Keratinocyte (primary cell): ENCODE measurements around the gene OR2T3. TPM values are rescaled to one million over a fixed set of nuclear protein-coding genes. Genes with fewer than 3 reads are reported as not detected.
"Not testable (repeated sequence)": the region's sequence is repeated elsewhere in the genome, so short reads cannot be mapped to it uniquely, and the experiment has no call there.

Experiments
- DNase-seq: peaks from one replicate; pipeline ENCODE4 v3.0.0-alpha.2; 2011; ENCODE audit warnings: low read depth, missing footprints, low spot score
- FAIRE-seq: peaks from 2 replicates; lab custom pipeline; 2011; peaks lifted over from hg19 to GRCh38; lab: Jason Lieb, UNC
- H2AFZ ChIP-seq: 2 replicates; pipeline ENCODE4 v1.6.0; 2012; ENCODE audit warnings: low read length, control low read depth, inconsistent platforms; ENCODE audit not compliant: control insufficient read depth
- H3K27ac ChIP-seq: 2 replicates; pipeline ENCODE4 v1.5.1; 2011; ENCODE audit warnings: low read length; ENCODE audit not compliant: control insufficient read depth, insufficient read depth
- H3K27me3 ChIP-seq: 3 replicates; pipeline ENCODE4 v1.6.0; 2011; ENCODE audit warnings: low read length; ENCODE audit not compliant: control insufficient read depth, insufficient read depth; ENCODE audit errors: extremely low read depth
- H3K36me3 ChIP-seq, 2 experiments: 2 replicates in 1 of 2; 3 replicates in 1 of 2; pipeline ENCODE4 v1.5.1; 2011; ENCODE audit warnings: low read length in 2 of 2, mild to moderate bottlenecking in 1 of 2; ENCODE audit not compliant: control insufficient read depth in 2 of 2, insufficient read depth in 2 of 2; ENCODE audit errors: extremely low read depth in 1 of 2
- H3K4me1 ChIP-seq: 3 replicates; pipeline ENCODE4 v1.5.1; 2011; ENCODE audit warnings: low read length; ENCODE audit not compliant: control insufficient read depth, insufficient read depth; ENCODE audit errors: extremely low read depth
- H3K4me2 ChIP-seq: 3 replicates; pipeline ENCODE4 v1.6.0; 2011; ENCODE audit warnings: low read depth, low read length; ENCODE audit not compliant: control insufficient read depth, insufficient read depth; ENCODE audit errors: extremely low read depth
- H3K4me3 ChIP-seq, 3 experiments: fragments of 200-600 bp in 1 of 3; sonication (generic) in 1 of 3; 2 replicates in 2 of 3; 3 replicates in 1 of 3; pipeline ENCODE4 v1.5.1; 2011 to 2016; ENCODE audit warnings: low read length in 3 of 3, mild to moderate bottlenecking in 3 of 3, control low read depth in 2 of 3, inconsistent platforms in 1 of 3, low read depth in 1 of 3, mixed read lengths in 1 of 3, mixed run types in 1 of 3, moderate library complexity in 1 of 3; ENCODE audit not compliant: control insufficient read depth in 2 of 3, insufficient read depth in 2 of 3; ENCODE audit errors: extremely low read depth in 1 of 3
- H3K79me2 ChIP-seq: 2 replicates; pipeline ENCODE4 v1.6.0; 2012; ENCODE audit warnings: low read length; ENCODE audit not compliant: control insufficient read depth, insufficient read depth
- H3K9ac ChIP-seq: 3 replicates; pipeline ENCODE4 v1.6.0; 2011; ENCODE audit warnings: low read length; ENCODE audit not compliant: control insufficient read depth, insufficient read depth; ENCODE audit errors: extremely low read depth
- H3K9me1 ChIP-seq: 3 replicates; pipeline ENCODE4 v1.6.0; 2011; ENCODE audit warnings: low read length; ENCODE audit not compliant: control insufficient read depth, insufficient read depth; ENCODE audit errors: extremely low read depth
- H3K9me3 ChIP-seq: 2 replicates; pipeline ENCODE4 v1.5.1; 2012; ENCODE audit warnings: low read depth, low read length; ENCODE audit not compliant: control insufficient read depth
- H4K20me1 ChIP-seq: 3 replicates; pipeline ENCODE4 v1.6.0; 2011; ENCODE audit warnings: low read length; ENCODE audit not compliant: control insufficient read depth, insufficient read depth; ENCODE audit errors: extremely low read depth
- dilution Hi-C: fragments of 300-500 bp; cut with MboI; formaldehyde crosslinking; loops from one replicate; pipeline ENCODE4 v1.7.0; 2020; ENCODE audit warnings: low sequenced_read_pairs; ENCODE audit not compliant: extremely low pct_ligation_motif_present
- polyA minus RNA-seq, 3 experiments: library from RNA; depleted of rRNA, polyadenylated mRNA; stranded (reverse); fragments of >200 nt; gene quantifications; 1 replicate in 1 of 3; 2 replicates in 1 of 3; 3 replicates in 1 of 3; pipeline ENCODE4 v1.2.3, GENCODE V29; 2011
- polyA plus RNA-seq, 5 experiments: library from polyadenylated mRNA; depleted of rRNA in 3 of 5; stranded (reverse) in 3 of 5; stranded (forward) in 1 of 5; unstranded in 1 of 5; fragments of >200 nt; gene quantifications; 1 replicate in 1 of 5; 2 replicates in 3 of 5; 3 replicates in 1 of 5; pipeline versions ENCODE4 v1.2.1 to v1.2.3, GENCODE V29; 2011 to 2012; ENCODE audit warnings: missing spikeins in 2 of 5, low read depth in 1 of 5, low replicate concordance in 1 of 5

The OR2T3 gene, protein sequence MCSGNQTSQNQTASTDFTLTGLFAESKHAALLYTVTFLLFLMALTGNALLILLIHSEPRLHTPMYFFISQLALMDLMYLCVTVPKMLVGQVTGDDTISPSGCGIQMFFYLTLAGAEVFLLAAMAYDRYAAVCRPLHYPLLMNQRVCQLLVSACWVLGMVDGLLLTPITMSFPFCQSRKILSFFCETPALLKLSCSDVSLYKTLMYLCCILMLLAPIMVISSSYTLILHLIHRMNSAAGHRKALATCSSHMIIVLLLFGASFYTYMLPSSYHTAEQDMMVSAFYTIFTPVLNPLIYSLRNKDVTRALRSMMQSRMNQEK
- polyA plus RNA-seq, result not detected in 3 replicates
- polyA plus RNA-seq (2011; ENCODE audit: low read depth), result not detected
- polyA plus RNA-seq (2011; cell fraction: cytosol; rRNA removed), result not detected in 2 replicates
- polyA plus RNA-seq (2011; cell fraction: nucleus; rRNA removed), result not detected in 2 replicates
- not detected in 2 replicates for polyA plus RNA-seq (2012; ENCODE audit: low replicate concordance)
- polyA minus RNA-seq, result not detected in 3 replicates
- polyA minus RNA-seq (2011; cell fraction: cytosol; rRNA and poly(A)+ RNA removed), result not detected
- polyA minus RNA-seq (2011; cell fraction: nucleus; rRNA and poly(A)+ RNA removed), result not detected in 2 replicates

DNA sequence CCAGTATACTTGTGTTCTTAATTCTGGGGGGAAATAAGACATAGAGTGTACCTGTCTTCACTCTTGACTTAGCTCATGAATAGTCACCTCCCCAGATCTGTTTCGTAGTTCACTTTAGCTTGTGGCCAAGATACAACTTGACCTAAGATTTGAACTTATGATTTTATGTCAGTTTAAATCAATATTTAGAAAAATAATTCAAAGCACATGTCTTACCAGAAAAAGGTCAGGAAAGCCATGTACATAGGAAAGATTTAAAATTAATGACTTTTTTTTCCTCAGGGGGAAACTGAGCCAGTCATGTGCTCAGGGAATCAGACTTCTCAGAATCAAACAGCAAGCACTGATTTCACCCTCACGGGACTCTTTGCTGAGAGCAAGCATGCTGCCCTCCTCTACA is at the start of gene OR2T3:
OR2T3 (plus strand) TSS at position 301 of the 400 bp plus-strand sequence; CDS start at position 301, 0 bp downstream.
- not testable (repeated sequence) for H2AFZ ChIP-seq, FAIRE-seq

DNA sequence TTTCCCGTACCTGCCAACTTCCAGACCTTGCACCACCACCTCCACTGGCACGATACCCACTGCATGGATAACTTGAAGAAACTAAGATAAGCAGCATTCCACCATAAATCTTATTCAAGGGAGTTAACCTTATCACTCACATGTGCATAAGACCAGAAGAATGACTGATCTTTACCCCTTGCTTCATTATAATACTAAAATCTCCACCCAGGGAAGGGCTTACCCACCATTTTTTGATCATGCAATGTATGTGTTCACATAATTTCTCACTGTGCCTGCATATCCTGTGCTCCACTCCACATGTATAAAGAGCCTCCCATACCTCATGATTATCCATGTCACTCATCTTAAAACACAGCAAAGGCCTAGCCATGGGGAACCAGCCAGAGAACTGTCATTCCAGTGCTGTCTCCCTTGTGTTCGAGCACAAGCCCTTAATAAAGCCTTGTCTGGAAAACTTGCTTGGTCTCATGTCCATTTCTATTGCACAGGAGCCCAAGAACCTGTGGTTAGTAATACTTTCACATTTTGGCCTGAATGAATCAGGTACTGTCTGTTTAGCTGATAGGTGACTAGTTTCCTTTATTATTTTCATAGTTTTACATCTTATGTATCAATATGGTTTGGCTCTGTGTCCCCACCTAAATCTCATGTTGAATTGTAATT is 45.5 kb upstream of the OR2T3 start:
- H3K79me2 ChIP-seq, H3K4me3 ChIP-seq, H2AFZ ChIP-seq, H3K4me1 ChIP-seq, FAIRE-seq, H4K20me1 ChIP-seq, H3K4me2 ChIP-seq, dilution Hi-C loops, H3K36me3 ChIP-seq, H3K27me3 ChIP-seq, DNase-seq, H3K9me1 ChIP-seq, H3K9me3 ChIP-seq, H3K9ac ChIP-seq, H3K27ac ChIP-seq: not testable (repeated sequence)

More for the DNA sequence above, at the start of gene OR2T3:
- H4K20me1 ChIP-seq, H3K9ac ChIP-seq, DNase-seq, H3K4me1 ChIP-seq, H3K4me3 ChIP-seq, H3K4me2 ChIP-seq, dilution Hi-C loops, H3K36me3 ChIP-seq, H3K9me1 ChIP-seq, H3K27me3 ChIP-seq, H3K9me3 ChIP-seq, H3K79me2 ChIP-seq, H3K27ac ChIP-seq: not testable (repeated sequence)

DNA sequence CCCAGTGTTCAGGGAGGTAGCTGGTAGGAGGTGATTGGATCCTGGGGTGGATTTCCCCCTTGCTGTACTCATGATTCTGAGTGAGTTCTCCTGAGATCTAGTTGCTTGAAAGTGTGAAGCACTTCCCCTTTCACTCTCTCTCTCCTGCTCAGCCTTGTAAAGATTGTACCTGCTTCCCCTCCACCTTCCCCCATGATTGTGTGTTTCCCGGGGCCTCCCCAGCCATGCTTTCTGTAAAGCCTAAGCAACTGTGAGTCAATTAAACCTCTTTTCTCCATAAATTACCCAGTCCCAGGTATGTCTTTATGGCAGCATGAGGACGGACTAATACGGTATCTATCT is 45.0 kb upstream of the OR2T3 start:
- H2AFZ ChIP-seq, H3K27ac ChIP-seq, FAIRE-seq, H3K9me1 ChIP-seq, H3K9ac ChIP-seq, H4K20me1 ChIP-seq, H3K4me2 ChIP-seq, dilution Hi-C loops, H3K36me3 ChIP-seq, H3K9me3 ChIP-seq, H3K27me3 ChIP-seq, H3K79me2 ChIP-seq, DNase-seq, H3K4me3 ChIP-seq, H3K4me1 ChIP-seq: not testable (repeated sequence)

DNA sequence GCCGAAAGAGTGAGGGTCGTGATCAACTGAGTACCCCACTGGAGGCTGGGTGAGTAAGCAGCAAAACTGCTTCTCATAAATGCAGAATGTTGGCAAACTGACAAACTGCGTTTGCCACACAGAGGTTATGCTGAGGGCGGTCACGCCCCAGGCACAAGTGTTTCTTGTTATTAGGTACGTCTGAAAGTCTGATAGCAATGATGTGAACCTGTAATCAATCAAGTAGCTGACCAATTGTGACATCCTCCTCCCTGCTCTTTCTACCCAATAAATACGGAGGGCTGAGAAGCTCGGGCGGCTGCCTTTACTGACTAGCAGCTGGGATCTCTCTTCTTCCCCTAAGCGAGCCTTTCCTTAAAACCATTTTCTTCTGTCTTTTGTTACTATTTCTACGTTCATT is 41.5 kb upstream of the OR2T3 start:
- DNase-seq, H3K9me3 ChIP-seq, H3K27me3 ChIP-seq, H3K36me3 ChIP-seq, H3K4me2 ChIP-seq, FAIRE-seq, H3K9me1 ChIP-seq, H4K20me1 ChIP-seq, H3K79me2 ChIP-seq, H3K4me3 ChIP-seq, H2AFZ ChIP-seq, dilution Hi-C loops, H3K9ac ChIP-seq, H3K4me1 ChIP-seq, H3K27ac ChIP-seq: not testable (repeated sequence)
